Cardiac septum (tissue), 1 donor: ENCODE measurements around the gene MAD1L1. TPM values are rescaled to one million over a fixed set of nuclear protein-coding genes. Genes with fewer than 3 reads are reported as not detected.

ENCODE experiments used
- DNase-seq: peaks from one replicate; pipeline ENCODE4 v3.0.0-alpha.2; 2020; ENCODE audit warnings: low spot score
- intact Hi-C: fragments of 100-400 bp; cut with DNase I; formaldehyde crosslinking; loops from one replicate; pipeline ENCODE4 v1.14.0; 2022
- total RNA-seq: library from RNA; stranded (reverse); fragmentation: NEBNext Ultra II Directional; extraction: Animal tissue kit (Norgen Biotek cat#: 25700); gene quantifications from one replicate; pipeline ENCODE4 v1.2.1, GENCODE V29; 2021
- donor health status: DM: no; HTN: no; CAD: no.

The MAD1L1 gene
- total RNA-seq, 1 donor from 2014 or later, result 13.5 TPM

GRCh38 chr7:2220954-2221353 lies 11.8 kb downstream of the MAD1L1 start:
- no peak for DNase-seq
- intact Hi-C loops, result no loop called here

GRCh38 chr7:2220506-2220905 lies 12.2 kb downstream of the MAD1L1 start:
- intact Hi-C loops, result no loop called here
- DNase-seq, result no peak

DNA sequence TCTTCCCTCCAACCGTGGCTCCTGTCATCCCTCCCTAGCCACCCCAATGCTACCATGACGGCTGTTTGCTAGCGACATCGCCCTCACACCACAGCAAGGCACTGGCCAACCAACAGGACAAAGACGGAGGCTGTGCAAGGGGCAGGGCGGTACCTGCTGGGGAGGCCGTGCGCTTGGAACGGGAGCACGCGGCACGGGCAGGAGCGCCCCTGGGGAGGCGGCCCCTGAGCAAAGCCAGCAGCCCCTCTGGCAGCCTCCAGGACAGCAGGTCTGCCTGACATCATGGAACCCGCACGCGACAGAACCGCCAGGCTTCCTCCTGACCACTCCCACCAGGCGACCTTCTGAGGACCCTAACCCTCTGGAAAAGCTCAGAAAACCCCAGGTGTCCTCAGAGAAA lies 12.7 kb downstream of the MAD1L1 start:
- intact Hi-C loops, result no loop called here
- no peak for DNase-seq

- DNase-seq, result no peak
- intact Hi-C loops, result no loop called here
Measured at GRCh38 chr7:2219606-2220005, 13.1 kb downstream of the MAD1L1 start.

GRCh38 chr7:2219136-2219535 lies 13.6 kb downstream of the MAD1L1 start:
- intact Hi-C loops, result no loop called here
- DNase-seq, result no peak

DNA sequence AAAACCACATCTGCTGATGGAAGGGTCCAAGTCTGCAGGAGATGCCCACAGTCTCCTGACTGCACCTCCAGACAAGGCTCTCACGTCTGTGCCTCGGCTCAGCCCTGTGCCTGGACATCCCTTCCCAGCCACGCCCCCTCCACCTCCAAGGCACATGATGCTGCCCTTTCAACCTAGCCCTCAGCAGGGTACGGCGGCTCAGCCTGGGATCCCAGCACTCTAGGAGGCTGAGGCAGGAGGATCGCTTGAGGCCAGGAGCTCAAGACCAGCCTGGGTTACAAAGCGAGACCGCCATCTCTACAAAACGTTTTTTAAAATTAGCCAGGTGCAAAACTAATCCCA lies 14.3 kb downstream of the MAD1L1 start:
- intact Hi-C loops, result no loop called here
- DNase-seq, result no peak

- intact Hi-C loops, result no loop called here
- DNase-seq, result no peak
Measured at GRCh38 chr7:2217716-2218443, 14.9 kb downstream of the MAD1L1 start.

GRCh38 chr7:2217206-2217605 lies 15.5 kb downstream of the MAD1L1 start:
- no peak for DNase-seq

DNA sequence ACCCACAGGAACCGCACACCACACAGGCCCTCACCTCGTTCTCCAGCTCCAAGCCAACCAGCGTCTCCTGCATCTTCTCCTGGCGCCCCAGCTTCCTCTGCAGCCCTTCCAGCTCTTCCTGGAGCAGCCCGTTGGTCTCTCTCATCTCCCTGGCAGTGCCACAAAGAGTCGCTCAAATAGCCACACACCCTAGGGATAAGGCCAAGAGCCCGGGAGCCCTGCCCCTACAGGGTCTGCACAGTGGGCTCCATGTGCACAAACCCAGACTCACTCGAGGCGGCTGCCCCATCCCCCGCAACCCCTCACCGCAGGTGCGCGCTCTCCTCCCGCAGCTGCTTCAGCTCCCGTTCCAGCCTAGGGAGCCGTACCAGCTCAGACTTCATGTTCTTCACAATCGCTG lies 16.9 kb downstream of the MAD1L1 start:
- no peak for DNase-seq
- intact Hi-C loops, result no loop called here

More at GRCh38 chr7:2217206-2217605, 15.5 kb downstream of the MAD1L1 start:
- intact Hi-C loops, result no loop called here

DNA sequence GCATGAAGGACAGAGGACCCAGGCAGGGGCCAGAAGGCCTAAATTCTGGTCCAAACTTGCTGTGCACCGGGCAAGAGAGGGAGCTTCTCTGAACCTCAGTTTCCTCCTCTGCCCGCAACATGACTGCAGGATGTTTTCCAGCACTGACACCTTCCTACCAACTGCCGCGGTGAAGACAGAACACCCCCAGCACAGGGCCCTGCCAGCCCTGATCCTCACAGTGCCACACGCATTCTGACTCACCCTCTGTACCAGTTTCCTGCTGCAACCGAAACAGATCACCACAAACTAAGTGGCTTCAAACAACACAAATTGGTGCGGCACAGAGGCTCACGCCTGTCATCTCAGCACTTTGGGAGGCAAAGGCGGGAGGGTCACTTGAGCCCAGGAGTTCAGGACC lies 18.1 kb downstream of the MAD1L1 start:
- intact Hi-C loops, result loop anchor here (5.0 kb wide), 2 partner anchors 402 to 637 kb away; no protein-coding TSS in a partner anchor
- DNase-seq, result no peak

DNA sequence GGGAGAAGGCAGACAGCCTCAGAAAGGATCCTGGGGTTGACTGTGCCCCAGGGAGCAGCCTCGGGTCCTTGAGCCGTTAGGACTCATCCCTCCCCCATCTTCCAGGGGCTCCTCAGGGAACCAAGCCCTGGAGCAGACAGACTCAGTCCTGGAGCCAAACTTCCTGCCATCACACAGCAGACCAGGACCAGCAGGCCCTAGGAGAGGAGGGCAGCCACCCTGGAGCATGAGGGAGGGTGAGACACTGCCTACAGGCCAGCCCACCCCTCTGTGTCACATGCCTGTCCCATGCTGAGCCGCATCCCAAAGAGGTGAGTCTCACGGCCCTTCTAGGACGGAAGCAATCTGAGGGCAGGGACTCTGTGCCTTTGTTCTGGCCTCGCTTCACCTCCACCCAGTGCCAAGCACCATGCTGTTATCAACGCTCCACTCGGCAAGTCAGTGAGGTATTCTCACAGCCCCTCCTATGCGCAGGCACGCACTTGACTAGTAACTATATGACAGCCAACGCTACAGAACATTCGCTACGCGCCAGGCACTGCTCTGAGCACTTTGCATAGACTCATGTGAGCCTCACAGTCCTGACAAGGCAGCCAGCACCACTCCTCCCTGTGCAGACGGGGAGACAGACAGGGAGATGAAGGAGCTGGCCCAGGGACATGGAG lies 19.1 kb downstream of the MAD1L1 start:
- intact Hi-C loops, result loop anchor here (5.0 kb wide), 2 partner anchors 401 to 636 kb away; no protein-coding TSS in a partner anchor
- DNase-seq, result no peak

GRCh38 chr7:2212906-2213305 lies 19.8 kb downstream of the MAD1L1 start:
- DNase-seq, result no peak

DNA sequence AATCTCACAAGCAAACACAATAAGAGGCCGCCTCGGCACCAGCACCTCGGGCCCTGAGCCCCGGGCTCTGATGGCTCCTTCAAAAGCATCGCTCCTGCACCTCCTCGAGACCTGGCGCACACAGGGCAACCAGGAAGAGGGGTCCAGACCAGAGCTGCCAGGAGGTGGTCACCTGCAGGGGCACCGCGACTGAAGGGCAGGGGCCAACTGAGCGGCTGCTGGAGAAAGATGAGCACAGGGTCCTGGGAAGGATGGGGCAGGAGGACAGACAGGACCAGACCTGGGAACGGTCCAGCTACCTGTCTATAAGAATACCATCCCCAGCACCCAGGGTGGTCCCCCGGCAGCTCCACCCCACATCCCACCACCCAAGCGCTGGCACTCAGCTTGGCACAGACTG lies 20.8 kb downstream of the MAD1L1 start:
- intact Hi-C loops, result loop anchor here (5.0 kb wide), 2 partner anchors 400 to 635 kb away; no protein-coding TSS in a partner anchor
- no peak for DNase-seq

More at GRCh38 chr7:2212906-2213305, 19.8 kb downstream of the MAD1L1 start:
- intact Hi-C loops, result loop anchor here (5.0 kb wide), 2 partner anchors 401 to 636 kb away; no protein-coding TSS in a partner anchor

DNA sequence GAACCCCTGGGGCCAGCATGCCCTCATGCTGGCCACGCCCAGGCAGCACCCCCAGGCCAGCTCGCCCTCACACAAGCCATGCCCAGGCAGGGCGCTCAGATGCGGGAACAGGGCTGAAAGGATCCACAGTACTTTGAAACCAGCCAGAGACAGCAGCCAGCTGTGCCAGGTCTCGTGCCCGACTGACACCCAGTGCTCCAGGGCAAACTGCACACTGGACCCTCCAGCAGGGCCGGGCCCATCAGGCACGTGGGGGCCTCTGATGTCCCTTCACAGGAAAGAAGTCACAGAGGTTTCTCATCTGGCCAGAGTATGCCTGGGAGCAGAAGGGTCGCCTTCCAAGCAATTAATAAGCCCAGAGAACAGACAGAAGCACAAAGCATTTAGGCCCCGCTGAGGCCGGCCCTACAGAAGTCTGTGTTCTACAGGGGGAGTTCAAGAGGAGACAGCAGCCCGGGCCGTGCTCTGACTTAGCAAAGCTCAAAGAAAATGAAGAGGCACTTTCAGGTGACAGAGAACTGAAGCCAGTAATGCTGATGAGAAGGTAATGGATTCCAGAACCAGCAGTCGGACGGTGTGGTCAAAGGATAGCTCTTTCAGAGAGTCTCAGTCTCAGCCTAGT lies 21.4 kb downstream of the MAD1L1 start:
- intact Hi-C loops, result loop anchor here (5.0 kb wide), 2 partner anchors 399 to 634 kb away; no protein-coding TSS in a partner anchor
- no peak for DNase-seq

GRCh38 chr7:2210551-2211258 lies 22.0 kb downstream of the MAD1L1 start:
- DNase-seq, result no peak
- intact Hi-C loops, result loop anchor here (5.0 kb wide), 2 partner anchors 398 to 633 kb away; no protein-coding TSS in a partner anchor

DNA sequence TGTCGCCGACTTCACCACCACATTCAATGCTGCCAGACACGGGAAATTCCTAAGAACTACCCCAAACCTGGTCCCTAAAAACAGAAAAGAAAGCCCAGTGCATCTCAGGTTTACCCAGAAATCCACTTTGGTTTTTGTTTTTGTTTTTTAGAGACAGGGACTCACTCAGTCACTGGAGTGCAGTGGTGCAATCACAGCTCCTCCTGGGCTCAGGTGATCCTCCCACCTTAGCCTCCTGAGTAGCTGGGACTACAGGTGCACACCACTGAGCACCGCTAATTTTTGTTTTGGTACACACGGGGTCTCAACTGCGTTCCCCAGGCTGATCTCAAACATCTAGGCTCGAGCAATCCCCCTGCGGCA lies 22.8 kb downstream of the MAD1L1 start:
- no peak for DNase-seq
- intact Hi-C loops, result loop anchor here (2.0 to 5.0 kb wide), 4 partner anchors 105 to 633 kb away; no protein-coding TSS in a partner anchor

- DNase-seq, result no peak
- intact Hi-C loops, result loop anchor here (2.0 to 5.0 kb wide), 2 partner anchors 105 to 542 kb away; no protein-coding TSS in a partner anchor
Measured at GRCh38 chr7:2209146-2209960, 23.4 kb downstream of the MAD1L1 start.

DNA sequence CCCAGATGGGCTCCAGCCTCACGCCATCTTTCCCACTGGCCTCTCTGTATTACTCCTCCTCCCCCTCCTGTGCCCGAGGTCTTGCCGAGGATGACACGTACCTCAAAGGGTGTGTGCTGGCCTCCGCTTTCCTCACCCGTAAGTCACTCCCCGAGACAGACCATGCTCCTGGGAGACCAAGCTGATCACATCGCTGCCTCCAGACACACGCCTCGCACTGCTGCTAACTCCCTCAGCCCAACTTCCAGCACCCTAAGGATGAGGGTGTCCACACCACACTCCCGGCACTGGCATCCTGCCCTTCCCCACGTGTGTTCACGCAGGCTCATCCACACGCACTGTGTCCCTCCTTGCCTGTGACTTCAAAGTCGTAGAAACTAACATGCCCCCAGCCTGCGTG lies 24.0 kb downstream of the MAD1L1 start:
- no peak for DNase-seq
- intact Hi-C loops, result loop anchor here (2.0 to 5.0 kb wide), 2 partner anchors 104 to 541 kb away; no protein-coding TSS in a partner anchor
